ENCODE results near the gene ELK4. TPM values are rescaled to one million over a fixed set of nuclear protein-coding genes. Genes with fewer than 3 reads are reported as not detected.

The ELK4 gene
- total RNA-seq, 1 donor from 2014 or later, result 86.2 TPM

DNA sequence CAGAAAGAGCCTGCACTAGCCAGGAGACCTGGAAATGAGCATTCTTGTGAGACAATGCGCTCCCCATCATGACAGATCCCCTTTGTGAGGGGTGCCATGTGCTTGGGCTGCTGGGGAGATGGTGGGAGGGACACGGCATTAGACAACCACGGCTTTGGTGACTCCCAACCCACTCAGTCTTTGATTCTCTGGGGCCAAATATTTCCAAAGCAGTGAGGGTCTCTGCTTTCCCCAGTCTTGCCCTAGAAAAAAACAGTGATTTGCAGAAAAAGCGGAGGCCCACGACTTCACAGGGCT lies 38.3 kb upstream of the ELK4 start:
- Mint-ChIP-seq H3K36me3 (ENCODE audit: low read depth) (no peaks in the 10 kb centered on the region), H3K9me3 (no peaks in the 10 kb centered on the region), H3K4me1 (ENCODE audit: low read depth) (no peaks in the 10 kb centered on the region), H3K4me3 (no peak overlapping the region), H3K27me3 (ENCODE audit: insufficient read depth) (peaks cover 11% of the 10 kb centered on the region), H3K27ac (no peak overlapping the region)
- no peak for DNase-seq (ENCODE audit: low spot score)
- intact Hi-C loops (cut with micrococcal nuclease), result no loop called here

DNA sequence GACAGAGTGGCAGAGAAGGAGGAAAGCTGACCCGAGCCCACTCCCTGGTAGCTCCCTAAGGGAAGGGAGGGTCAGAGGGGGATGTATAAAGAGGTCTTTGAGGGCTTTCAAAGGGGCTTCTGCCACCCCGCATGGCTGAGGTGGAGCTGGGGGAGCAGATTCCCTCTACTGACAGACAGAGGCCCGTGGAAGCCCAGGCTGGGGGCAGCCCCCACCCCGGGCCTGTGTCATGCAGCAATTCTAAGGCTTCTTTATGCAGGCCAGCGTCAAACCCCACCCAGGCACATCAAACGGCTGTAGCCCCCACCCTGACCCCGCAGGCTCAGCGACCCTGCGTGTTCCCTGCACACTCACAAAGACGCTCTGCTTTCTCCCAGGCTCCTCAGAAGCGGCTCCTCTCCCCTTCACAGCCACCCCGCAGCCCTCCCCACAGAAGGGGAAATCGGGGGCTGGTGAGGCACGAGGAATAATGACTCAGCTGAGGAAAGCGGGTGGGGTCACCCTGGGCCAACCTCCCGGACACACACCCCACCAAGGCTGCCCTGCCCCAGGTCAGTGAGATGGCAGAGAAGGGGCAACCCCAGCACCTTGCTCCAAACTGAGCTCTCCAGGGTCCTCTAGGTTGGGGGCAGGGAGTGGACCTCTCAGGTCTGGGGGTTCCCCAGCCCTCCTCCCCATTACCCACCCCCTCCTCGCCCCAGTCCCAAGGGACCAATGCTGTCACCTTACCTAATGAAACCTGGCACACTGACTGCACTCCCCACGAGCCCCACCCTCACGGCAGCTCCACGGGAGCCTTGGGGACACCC lies 37.7 kb upstream of the ELK4 start:
- H3K4me3 Mint-ChIP-seq, result no peak overlapping the region
- H3K27ac Mint-ChIP-seq, result no peak overlapping the region
- H3K27me3 Mint-ChIP-seq (ENCODE audit: insufficient read depth), result peaks cover 11% of the 10 kb centered on the region
- H3K36me3 Mint-ChIP-seq (ENCODE audit: low read depth), result no peaks in the 10 kb centered on the region
- intact Hi-C loops (cut with micrococcal nuclease), result no loop called here
- no peaks in the 10 kb centered on the region for H3K4me1 Mint-ChIP-seq (ENCODE audit: low read depth)
- H3K9me3 Mint-ChIP-seq, result no peaks in the 10 kb centered on the region
- no peak for DNase-seq (ENCODE audit: low spot score)

GRCh38 chr1:205668951-205669340 lies 37.1 kb upstream of the ELK4 start:
- H3K27me3 Mint-ChIP-seq (ENCODE audit: insufficient read depth), result peaks cover 11% of the 10 kb centered on the region
- no peaks in the 10 kb centered on the region for H3K9me3 Mint-ChIP-seq
- intact Hi-C loops (cut with micrococcal nuclease), result no loop called here
- H3K27ac Mint-ChIP-seq, result no peak overlapping the region
- H3K36me3 Mint-ChIP-seq (ENCODE audit: low read depth), result no peaks in the 10 kb centered on the region
- no peak for DNase-seq (ENCODE audit: low spot score)
- H3K4me3 Mint-ChIP-seq, result no peak overlapping the region
- H3K4me1 Mint-ChIP-seq (ENCODE audit: low read depth), result no peaks in the 10 kb centered on the region

GRCh38 chr1:205667909-205668643 lies 36.3 kb upstream of the ELK4 start:
- no peak for DNase-seq (ENCODE audit: low spot score)
- Mint-ChIP-seq H3K4me1 (ENCODE audit: low read depth) (no peaks in the 10 kb centered on the region), H3K27me3 (ENCODE audit: insufficient read depth) (peaks cover 11% of the 10 kb centered on the region), H3K36me3 (ENCODE audit: low read depth) (no peaks in the 10 kb centered on the region), H3K27ac (no peak overlapping the region), H3K4me3 (no peak overlapping the region), H3K9me3 (no peaks in the 10 kb centered on the region)
- intact Hi-C loops (cut with micrococcal nuclease), result no loop called here

GRCh38 chr1:205666372-205667166 lies 34.8 kb upstream of the ELK4 start:
- no peaks in the 10 kb centered on the region for H3K36me3 Mint-ChIP-seq (ENCODE audit: low read depth)
- intact Hi-C loops (cut with micrococcal nuclease), result no loop called here
- H3K27me3 Mint-ChIP-seq (ENCODE audit: insufficient read depth), result peaks cover 8% of the 10 kb centered on the region

GRCh38 chr1:205665201-205666045 lies 33.6 kb upstream of the ELK4 start:
- H3K9me3 Mint-ChIP-seq, result no peaks in the 10 kb centered on the region
- H3K4me1 Mint-ChIP-seq (ENCODE audit: low read depth), result no peaks in the 10 kb centered on the region
- no peaks in the 10 kb centered on the region for H3K36me3 Mint-ChIP-seq (ENCODE audit: low read depth)
- H3K4me3 Mint-ChIP-seq, result no peak overlapping the region
- intact Hi-C loops (cut with micrococcal nuclease), result no loop called here
- H3K27me3 Mint-ChIP-seq (ENCODE audit: insufficient read depth), result peaks cover 15% of the 10 kb centered on the region
- DNase-seq (ENCODE audit: low spot score), result no peak
- no peak overlapping the region for H3K27ac Mint-ChIP-seq

More at GRCh38 chr1:205666372-205667166, 34.8 kb upstream of the ELK4 start:
- H3K4me3 Mint-ChIP-seq, result no peak overlapping the region
- H3K4me1 Mint-ChIP-seq (ENCODE audit: low read depth), result no peaks in the 10 kb centered on the region
- H3K9me3 Mint-ChIP-seq, result no peaks in the 10 kb centered on the region
- no peak for DNase-seq (ENCODE audit: low spot score)
- H3K27ac Mint-ChIP-seq, result no peak overlapping the region

DNA sequence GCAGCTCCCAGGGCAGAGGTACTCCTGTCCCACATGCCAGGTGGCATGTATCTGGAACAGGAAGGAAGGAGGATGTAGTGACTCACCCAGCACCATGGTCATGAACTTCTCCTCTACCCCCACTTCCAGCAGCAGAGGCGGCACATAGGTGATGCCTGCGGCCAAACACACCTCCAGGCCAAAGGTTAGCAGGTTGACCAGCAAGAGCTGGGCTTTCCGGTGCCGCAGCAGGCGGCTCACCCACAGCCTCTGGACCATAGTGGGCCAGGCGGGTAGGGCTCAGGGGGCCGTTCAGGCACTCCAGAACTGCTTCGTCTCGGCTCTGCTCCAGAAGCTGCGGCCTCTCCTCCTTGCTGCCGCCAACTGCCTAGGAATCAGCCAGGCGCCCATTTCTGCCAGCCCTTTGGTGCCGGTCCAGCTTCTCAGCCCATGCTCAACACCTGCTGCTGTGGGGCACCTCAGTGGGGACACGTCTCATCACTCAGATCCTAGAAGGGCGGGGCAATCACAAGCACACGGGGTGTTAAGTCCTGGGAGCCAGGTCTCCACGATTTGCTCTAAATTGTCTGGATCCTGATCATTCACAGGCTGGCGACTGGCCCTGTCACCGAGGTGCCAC lies 32.7 kb upstream of the ELK4 start:
- no peak overlapping the region for H3K27ac Mint-ChIP-seq
- no peaks in the 10 kb centered on the region for H3K36me3 Mint-ChIP-seq (ENCODE audit: low read depth)
- no peaks in the 10 kb centered on the region for H3K4me1 Mint-ChIP-seq (ENCODE audit: low read depth)
- no peak for DNase-seq (ENCODE audit: low spot score)
- H3K4me3 Mint-ChIP-seq, result no peak overlapping the region
- intact Hi-C loops (cut with micrococcal nuclease), result no loop called here
- H3K9me3 Mint-ChIP-seq, result no peaks in the 10 kb centered on the region
- peaks cover 16% of the 10 kb centered on the region for H3K27me3 Mint-ChIP-seq (ENCODE audit: insufficient read depth)

- intact Hi-C loops (cut with micrococcal nuclease), result no loop called here
- no peaks in the 10 kb centered on the region for H3K36me3 Mint-ChIP-seq (ENCODE audit: low read depth)
- H3K4me3 Mint-ChIP-seq, result no peak overlapping the region
- no peak overlapping the region for H3K27ac Mint-ChIP-seq
- no peak for DNase-seq (ENCODE audit: low spot score)
- H3K27me3 Mint-ChIP-seq (ENCODE audit: insufficient read depth), result peaks cover 12% of the 10 kb centered on the region
- no peaks in the 10 kb centered on the region for H3K4me1 Mint-ChIP-seq (ENCODE audit: low read depth)
- H3K9me3 Mint-ChIP-seq, result no peaks in the 10 kb centered on the region
Observed at GRCh38 chr1:205663286-205663936, 31.6 kb upstream of the ELK4 start.

GRCh38 chr1:205662791-205663190 lies 31.0 kb upstream of the ELK4 start:
- H3K27me3 Mint-ChIP-seq (ENCODE audit: insufficient read depth), result peaks cover 9% of the 10 kb centered on the region
- H3K9me3 Mint-ChIP-seq, result no peaks in the 10 kb centered on the region
- no peak for DNase-seq (ENCODE audit: low spot score)
- no peaks in the 10 kb centered on the region for H3K4me1 Mint-ChIP-seq (ENCODE audit: low read depth)
- H3K36me3 Mint-ChIP-seq (ENCODE audit: low read depth), result no peaks in the 10 kb centered on the region
- no peak overlapping the region for H3K4me3 Mint-ChIP-seq
- intact Hi-C loops (cut with micrococcal nuclease), result no loop called here
- no peak overlapping the region for H3K27ac Mint-ChIP-seq

DNA sequence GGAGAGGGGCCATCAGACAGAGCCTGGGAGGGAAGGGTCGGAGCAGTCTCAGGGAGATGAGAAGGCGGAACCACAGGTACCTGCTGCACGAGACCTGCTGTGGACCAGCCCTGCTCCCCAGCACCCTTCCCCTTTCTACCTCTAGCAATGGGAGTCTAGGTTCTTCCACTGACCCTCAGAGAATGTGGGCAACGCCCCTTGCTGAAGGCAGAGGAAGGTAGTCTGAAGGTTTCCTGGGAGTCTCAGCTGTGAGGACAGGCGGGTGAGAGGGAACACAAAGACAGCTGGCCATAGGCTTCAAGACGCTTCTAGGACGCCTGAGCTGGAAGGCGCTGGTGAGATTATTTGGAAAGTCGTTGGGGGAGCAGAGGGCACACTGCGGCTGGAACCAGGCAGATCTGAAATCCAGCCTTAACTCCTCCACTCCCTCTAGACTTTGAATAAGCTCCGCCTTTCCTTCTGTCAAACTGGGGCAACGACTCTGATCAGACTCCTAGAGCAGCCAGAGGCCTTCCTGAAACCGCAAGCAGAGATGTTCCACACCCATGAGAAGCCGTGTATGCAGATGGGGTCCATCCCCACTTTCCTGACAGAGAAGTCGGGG lies 30.4 kb upstream of the ELK4 start:
- no peak overlapping the region for H3K27ac Mint-ChIP-seq
- H3K4me3 Mint-ChIP-seq, result no peak overlapping the region
- no peak for DNase-seq (ENCODE audit: low spot score)
- intact Hi-C loops (cut with micrococcal nuclease), result no loop called here
- H3K4me1 Mint-ChIP-seq (ENCODE audit: low read depth), result no peaks in the 10 kb centered on the region
- H3K27me3 Mint-ChIP-seq (ENCODE audit: insufficient read depth), result peaks cover 12% of the 10 kb centered on the region
- H3K9me3 Mint-ChIP-seq, result no peaks in the 10 kb centered on the region
- no peaks in the 10 kb centered on the region for H3K36me3 Mint-ChIP-seq (ENCODE audit: low read depth)

DNA sequence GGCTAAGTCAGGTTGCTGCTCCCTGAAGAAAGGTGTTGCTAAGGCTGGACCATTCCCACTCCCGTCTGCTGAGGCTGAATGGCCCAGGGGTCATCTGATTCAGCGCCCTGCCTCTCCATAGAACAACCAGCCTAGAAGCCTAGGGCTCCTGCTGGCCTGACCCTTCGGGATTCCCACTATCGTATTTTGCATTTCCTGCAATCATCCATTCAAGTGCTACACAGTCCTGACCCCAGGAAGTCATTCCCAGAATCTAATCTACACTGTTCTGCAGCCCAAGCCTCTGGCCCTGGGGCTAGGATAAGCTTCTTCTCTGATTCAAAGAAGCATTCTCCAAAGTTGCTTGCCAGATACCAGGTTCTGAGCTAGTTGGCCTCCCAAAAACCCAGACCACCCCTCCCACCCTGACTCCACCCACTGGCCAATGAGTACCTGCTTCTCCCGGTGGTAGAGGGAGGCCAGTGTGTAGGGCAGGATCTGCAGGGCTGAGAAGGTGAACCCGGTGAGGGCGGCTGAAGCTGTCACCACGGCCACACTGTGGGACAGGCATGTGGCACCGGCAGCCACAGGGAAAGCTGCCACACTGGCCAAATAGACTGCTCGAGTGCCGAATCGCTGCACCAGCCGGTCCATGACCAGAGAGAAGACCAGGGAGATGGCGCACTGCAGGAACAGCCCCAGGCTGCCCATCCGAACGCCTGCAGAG lies 29.8 kb upstream of the ELK4 start:
- Mint-ChIP-seq H3K4me3 (no peak overlapping the region), H3K4me1 (ENCODE audit: low read depth) (no peaks in the 10 kb centered on the region), H3K36me3 (ENCODE audit: low read depth) (no peaks in the 10 kb centered on the region), H3K9me3 (no peaks in the 10 kb centered on the region), H3K27me3 (ENCODE audit: insufficient read depth) (peaks cover 15% of the 10 kb centered on the region), H3K27ac (no peak overlapping the region)
- intact Hi-C loops (cut with micrococcal nuclease), result no loop called here
- no peak for DNase-seq (ENCODE audit: low spot score)
